OCI-LY7 (cell line): ENCODE results near the gene CCDC102A. TPM values are rescaled to one million over a fixed set of nuclear protein-coding genes. Genes with fewer than 3 reads are reported as not detected.
"Not testable (repeated sequence)": the region's sequence is repeated elsewhere in the genome, so short reads cannot be mapped to it uniquely, and the experiment has no call there.

Source experiments
- BruUV-seq: library from RNA; stranded (reverse); fragments of 400-500 nt; replicated peaks from 2 replicates; lab custom pipeline; 2021; lab: Mats Ljungman, UMichigan
- CTCF ChIA-PET: fragments of 300-600 bp; sonication (Branson Sonifier 250); formaldehyde crosslinking; loops from one replicate; lab custom pipeline; 2022; ENCODE audit warnings: antibody characterized with exemption; ENCODE audit not compliant: unreplicated experiment; lab: Charles Lee
- POLR2A ChIA-PET: fragments of 300-600 bp; sonication (Branson Sonifier 250); formaldehyde crosslinking; loops from one replicate; lab custom pipeline; 2022; ENCODE audit warnings: antibody characterized with exemption; lab: Charles Lee
- DNase-seq: peaks from one replicate; pipeline ENCODE4 v3.0.0-alpha.2; 2015; ENCODE audit warnings: low spot score
- H2AFZ ChIP-seq: fragments of 200-600 bp; sonication (generic), shearing (Covaris generic); 2 replicates; pipeline ENCODE4 v1.6.1; 2014; ENCODE audit warnings: mild to moderate bottlenecking, antibody characterized with exemption, low read length, moderate library complexity
- H3K27ac ChIP-seq: fragments of 200-600 bp; sonication (generic); 2 replicates; pipeline ENCODE4 v1.5.1; 2014; ENCODE audit warnings: mixed run types, low read depth, mild to moderate bottlenecking, moderate library complexity, low read length, inconsistent platforms; ENCODE audit not compliant: poor library complexity, severe bottlenecking
- H3K36me3 ChIP-seq: fragments of 200-600 bp; sonication (generic); 2 replicates; pipeline ENCODE4 v1.6.1; 2014; ENCODE audit warnings: mild to moderate bottlenecking, antibody characterized with exemption, low read length, moderate library complexity, mixed read lengths; ENCODE audit not compliant: insufficient read depth
- H3K4me1 ChIP-seq: fragments of 200-600 bp; sonication (generic); 2 replicates; pipeline ENCODE4 v1.5.1; 2014; ENCODE audit warnings: mild to moderate bottlenecking, low read length; ENCODE audit not compliant: insufficient read depth, poor library complexity, severe bottlenecking
- H3K4me2 ChIP-seq: fragments of 200-600 bp; sonication (generic); 2 replicates; pipeline ENCODE4 v1.6.1; 2014; ENCODE audit warnings: mild to moderate bottlenecking, low read length
- H3K4me3 ChIP-seq: fragments of 200-600 bp; sonication (generic); 2 replicates; pipeline ENCODE4 v1.5.1; 2014; ENCODE audit warnings: mild to moderate bottlenecking, low read depth, low read length; ENCODE audit not compliant: poor library complexity, severe bottlenecking
- H3K79me2 ChIP-seq: fragments of 200-600 bp; sonication (generic); 2 replicates; pipeline ENCODE4 v1.6.1; 2016; ENCODE audit warnings: low read depth, mild to moderate bottlenecking, low read length, moderate library complexity, mixed read lengths; ENCODE audit not compliant: insufficient read depth
- H3K9me2 ChIP-seq: fragments of 200-600 bp; sonication (generic); 2 replicates; pipeline ENCODE4 v1.6.1; 2016; ENCODE audit warnings: mild to moderate bottlenecking, low read length, mixed read lengths; ENCODE audit not compliant: insufficient read depth
- H3K9me3 ChIP-seq: fragments of 200-600 bp; sonication (generic); 2 replicates; pipeline ENCODE4 v1.6.1; 2014; ENCODE audit warnings: mild to moderate bottlenecking, mixed run types, low read length, mixed read lengths
- H4K20me1 ChIP-seq: fragments of 200-600 bp; sonication (generic); 2 replicates; pipeline ENCODE4 v1.6.1; 2014; ENCODE audit warnings: mild to moderate bottlenecking, antibody characterized with exemption, low read length, moderate library complexity, mixed read lengths; ENCODE audit not compliant: insufficient read depth
- EZH2phosphoT487 ChIP-seq: fragments of 200-600 bp; sonication (generic); IDR thresholded peaks from 2 replicates; pipeline ENCODE4 v1.6.1; 2018; ENCODE audit warnings: low read depth, borderline replicate concordance, mild to moderate bottlenecking, mixed run types, antibody characterized with exemption, low read length, moderate library complexity, mixed read lengths
- intact Hi-C: fragments of 100-400 bp; cut with micrococcal nuclease; formaldehyde crosslinking; loops from one replicate; pipeline ENCODE4 v1.10.0; 2022; ENCODE audit not compliant: unreplicated experiment
- total RNA-seq, 2 experiments: library from RNA; depleted of rRNA in 1 of 2; stranded (reverse); fragments of >200 nt in 1 of 2; shearing (Covaris generic) in 1 of 2; gene quantifications; 2 replicates each; pipeline ENCODE4 v1.2.3, GENCODE V29; 2014 to 2022
- TF ChIP-seq, protein P1 (sequence below): fragments of 200-600 bp; sonication (generic); conservative IDR thresholded peaks from 2 replicates; pipeline ENCODE4 v1.5.1; 2014; ENCODE audit warnings: mild to moderate bottlenecking, antibody characterized with exemption, low read length, moderate library complexity, mixed read lengths

Gene CCDC102A
- total RNA-seq, 2 experiments from 2014 or later = 4.2 to 7.1 TPM

DNA sequence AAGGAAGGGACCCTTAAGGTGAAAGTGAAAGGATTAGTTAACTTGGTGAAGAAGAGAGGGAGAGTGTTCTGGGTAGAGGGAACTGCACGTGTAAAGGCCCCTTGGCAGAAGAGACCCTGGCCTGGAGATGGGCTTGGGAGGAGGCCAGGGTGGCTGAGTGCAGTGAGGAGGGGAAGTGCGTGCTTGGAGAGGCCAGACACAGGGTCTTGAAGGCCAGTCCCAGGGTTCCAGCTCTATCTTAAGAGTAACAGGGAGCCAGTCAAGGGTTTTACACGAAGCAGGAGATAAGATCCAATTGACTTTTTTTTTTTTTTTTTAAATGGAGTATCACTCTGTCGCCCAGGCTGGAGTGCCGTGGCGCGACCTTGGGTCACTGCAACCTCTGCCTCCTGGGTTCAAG lies 34.9 kb downstream of the CCDC102A start:
- POLR2A ChIA-PET = interaction anchor here (0.6 to 0.8 kb wide), 2 partner anchors 43 to 81 kb away, joined by 3 read pairs; no protein-coding TSS in a partner anchor
- Histone ChIP-seq H3K4me2 (no peak overlapping the region), H3K9me2 (no peaks in the 10 kb centered on the region)

DNA sequence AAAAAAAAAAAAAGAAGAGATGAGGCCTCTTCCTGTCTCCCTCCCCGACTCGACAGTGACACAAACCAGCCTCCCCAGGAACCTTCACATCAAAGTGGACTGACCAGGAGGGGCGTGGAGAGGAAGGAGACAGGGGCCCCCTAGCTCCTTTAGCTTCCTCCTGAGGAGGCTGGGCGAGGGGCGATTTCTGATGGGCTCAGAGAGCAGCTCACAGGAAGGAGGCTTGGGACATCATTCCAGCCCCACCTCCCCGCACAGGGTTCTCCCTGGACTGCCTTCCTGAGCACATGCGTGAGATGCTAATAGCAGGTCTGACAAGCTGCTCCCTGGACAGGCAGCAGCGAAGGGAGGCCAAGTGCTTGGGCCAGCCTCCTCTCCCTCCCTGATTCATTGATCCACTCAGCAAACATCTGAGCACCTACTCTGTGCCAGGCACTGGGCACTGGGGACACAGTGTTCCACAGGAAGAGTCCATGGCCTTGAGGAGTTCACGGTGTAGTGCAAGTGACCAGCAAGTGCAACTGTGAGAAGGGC lies 35.7 kb downstream of the CCDC102A start:
- intact Hi-C loops = no loop called here
- BruUV-seq = no TSS peak
- TF ChIP-seq, protein P1, sequence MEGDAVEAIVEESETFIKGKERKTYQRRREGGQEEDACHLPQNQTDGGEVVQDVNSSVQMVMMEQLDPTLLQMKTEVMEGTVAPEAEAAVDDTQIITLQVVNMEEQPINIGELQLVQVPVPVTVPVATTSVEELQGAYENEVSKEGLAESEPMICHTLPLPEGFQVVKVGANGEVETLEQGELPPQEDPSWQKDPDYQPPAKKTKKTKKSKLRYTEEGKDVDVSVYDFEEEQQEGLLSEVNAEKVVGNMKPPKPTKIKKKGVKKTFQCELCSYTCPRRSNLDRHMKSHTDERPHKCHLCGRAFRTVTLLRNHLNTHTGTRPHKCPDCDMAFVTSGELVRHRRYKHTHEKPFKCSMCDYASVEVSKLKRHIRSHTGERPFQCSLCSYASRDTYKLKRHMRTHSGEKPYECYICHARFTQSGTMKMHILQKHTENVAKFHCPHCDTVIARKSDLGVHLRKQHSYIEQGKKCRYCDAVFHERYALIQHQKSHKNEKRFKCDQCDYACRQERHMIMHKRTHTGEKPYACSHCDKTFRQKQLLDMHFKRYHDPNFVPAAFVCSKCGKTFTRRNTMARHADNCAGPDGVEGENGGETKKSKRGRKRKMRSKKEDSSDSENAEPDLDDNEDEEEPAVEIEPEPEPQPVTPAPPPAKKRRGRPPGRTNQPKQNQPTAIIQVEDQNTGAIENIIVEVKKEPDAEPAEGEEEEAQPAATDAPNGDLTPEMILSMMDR = no peak
- no peak for TF ChIP-seq EZH2phosphoT487
- Histone ChIP-seq H3K4me3 (no peak overlapping the region), H3K4me1 (no peaks in the 10 kb centered on the region), H3K4me2 (no peak overlapping the region), H3K27ac (no peak overlapping the region), H3K79me2 (no peaks in the 10 kb centered on the region), H3K9me2 (no peaks in the 10 kb centered on the region), H3K9me3 (no peaks in the 10 kb centered on the region), H3K36me3 (no peaks in the 10 kb centered on the region), H4K20me1 (no peaks in the 10 kb centered on the region; the same call in 1 of the 2 replicates), H2AFZ (no peak overlapping the region)
- ChIA-PET POLR2A (interaction anchor here (0.7 to 0.8 kb wide), 3 partner anchors 27 to 408 kb away, joined by 3 read pairs; no protein-coding TSS in a partner anchor), CTCF (interaction anchor here (1.0 kb wide), 1 partner anchor 14 kb away, joined by 3 read pairs; no protein-coding TSS in a partner anchor)
- peak; percentile 11 for DNase-seq

More for the DNA sequence above, 34.9 kb downstream of the CCDC102A start:
- Histone ChIP-seq H3K27ac (no peak overlapping the region), H4K20me1 (no peaks in the 10 kb centered on the region; the same call in 1 of the 2 replicates), H3K4me3 (no peak overlapping the region), H3K79me2 (no peaks in the 10 kb centered on the region), H2AFZ (no peak overlapping the region), H3K36me3 (no peaks in the 10 kb centered on the region), H3K4me1 (no peaks in the 10 kb centered on the region), H3K9me3 (no peaks in the 10 kb centered on the region)
- intact Hi-C loops = no loop called here
- DNase-seq = no peak
- TF ChIP-seq, protein P1 = no peak
- no peak for TF ChIP-seq EZH2phosphoT487
- CTCF ChIA-PET = interaction anchor here (1.0 kb wide), 1 partner anchor 13 kb away, joined by 3 read pairs; no protein-coding TSS in a partner anchor
- no TSS peak for BruUV-seq

DNA sequence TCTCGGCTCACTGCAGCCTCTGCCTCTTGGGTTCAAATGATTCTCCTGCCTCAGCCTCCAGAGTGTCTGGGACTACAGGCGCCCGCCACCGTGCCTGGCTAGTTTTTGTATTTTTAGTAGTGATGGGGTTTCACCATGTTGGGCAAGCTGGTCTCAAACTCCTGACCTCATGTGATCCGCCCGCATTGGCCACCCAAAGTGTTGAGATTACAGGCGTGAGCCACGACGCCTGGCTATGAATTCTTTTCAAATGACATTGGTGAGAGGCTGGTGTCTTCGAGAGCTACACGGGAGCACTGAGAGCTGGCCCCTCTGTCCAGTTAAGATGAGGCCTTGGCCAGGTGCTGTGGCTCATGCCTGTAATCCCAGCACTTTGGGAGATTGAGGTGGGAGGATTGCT lies 36.4 kb downstream of the CCDC102A start:
- H4K20me1 ChIP-seq, H3K4me1 ChIP-seq, H3K9me2 ChIP-seq, H3K4me2 ChIP-seq, H3K4me3 ChIP-seq, H2AFZ ChIP-seq, CTCF ChIA-PET, intact Hi-C loops, H3K79me2 ChIP-seq, DNase-seq, H3K27ac ChIP-seq, H3K36me3 ChIP-seq, H3K9me3 ChIP-seq, BruUV-seq: not testable (repeated sequence)
- POLR2A ChIA-PET = interaction anchor here (0.7 kb wide), 1 partner anchor 409 kb away, joined by 3 read pairs; no protein-coding TSS in a partner anchor
